Measurements from ENCODE around the gene XAB2.

The XAB2 gene

DNA sequence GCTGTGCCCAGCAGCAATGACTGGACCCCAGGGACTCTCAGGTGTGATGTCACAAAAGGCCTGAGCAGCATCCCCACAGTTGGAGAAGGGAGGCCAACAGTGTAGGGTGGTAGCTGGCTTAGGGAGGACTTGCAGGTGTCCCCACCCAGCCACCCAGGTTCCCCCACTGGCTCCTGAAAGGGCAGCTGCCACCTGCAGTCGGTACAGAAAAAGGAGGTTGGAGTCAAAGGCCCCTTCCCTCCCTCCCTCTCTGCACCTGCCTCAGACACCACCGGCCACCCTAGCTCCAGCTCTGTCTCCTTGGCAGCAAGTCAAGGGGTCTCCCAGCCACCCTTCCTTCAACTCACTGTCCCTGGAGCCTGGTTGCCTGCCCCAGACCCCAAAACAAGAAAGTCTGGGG, 4.4 kb upstream of the XAB2 start, which contains the start of gene PCP2:
PCP2 (minus strand) TSS at position 22 of the 400 bp plus-strand sequence. CDS start 262 bp downstream, outside the sequence.
- no peak for DNase-seq (ENCODE audit: low read depth in 2 of 3, low spot score in 2 of 3)

DNA sequence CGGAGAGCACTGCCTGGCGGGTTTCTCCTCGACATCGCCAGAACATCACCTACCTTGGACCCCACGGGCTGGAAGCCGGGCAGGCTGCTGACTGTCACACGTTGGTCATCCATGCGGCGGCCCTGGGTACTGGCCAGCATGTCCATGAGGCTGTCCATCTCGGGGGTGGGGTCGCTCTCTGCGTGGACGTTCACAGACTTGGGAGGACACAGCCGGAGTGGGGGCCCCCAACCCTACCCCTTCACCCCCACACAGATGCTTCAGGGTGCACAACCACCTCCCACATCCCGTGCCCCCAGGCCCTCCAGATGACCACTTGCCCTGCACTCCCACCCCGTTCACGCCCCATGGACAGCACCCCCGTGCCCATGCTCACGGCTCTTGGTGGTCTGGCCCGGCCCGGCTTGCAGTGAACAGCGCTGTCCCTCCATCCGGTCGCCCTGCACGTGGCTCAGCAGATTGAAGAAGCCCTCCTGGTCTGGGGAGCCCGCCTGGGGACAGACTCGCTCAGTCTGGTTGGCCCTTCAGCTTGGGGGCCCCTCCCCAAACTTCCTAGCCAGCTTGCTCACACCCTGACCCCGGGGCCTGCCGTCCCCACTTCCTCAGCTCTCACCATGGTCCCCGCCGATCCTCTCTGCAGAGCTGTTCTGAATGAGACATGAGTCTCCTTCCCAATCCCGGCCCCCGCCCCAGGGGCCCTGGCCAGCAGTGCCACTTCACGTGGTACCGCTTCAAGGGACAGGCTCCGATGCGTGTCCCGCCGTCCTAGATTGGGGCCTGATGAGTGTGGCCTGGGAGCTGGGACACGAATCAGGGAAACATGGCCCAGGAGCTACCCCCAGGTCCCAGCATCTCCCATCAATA, 3.2 kb upstream of the XAB2 start:
- DNase-seq (ENCODE audit: low read depth in 2 of 3, low spot score in 2 of 3) = no peak

DNA sequence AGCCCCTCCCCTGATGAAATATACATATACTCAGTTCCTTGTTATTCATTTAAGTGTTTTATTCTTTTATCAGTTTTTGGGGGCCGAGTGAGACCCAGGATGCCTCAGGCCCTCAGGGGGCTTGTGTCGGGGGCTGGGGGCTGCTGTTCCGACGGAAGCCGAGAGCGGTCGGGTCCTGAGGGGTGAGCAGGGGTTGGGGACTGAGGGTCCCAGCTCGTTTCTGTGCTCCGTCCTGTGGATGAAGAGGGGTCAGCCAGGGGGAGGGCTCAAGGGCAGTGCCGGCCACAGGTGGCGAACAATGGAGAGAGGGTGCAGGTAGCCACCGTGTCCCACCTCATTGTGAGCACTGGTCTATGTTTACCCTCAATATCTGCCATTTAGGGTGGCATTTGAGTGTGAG, 2.2 kb upstream of the XAB2 start:
- DNase-seq (ENCODE audit: low read depth in 2 of 3, low spot score in 2 of 3) = no peak

DNA sequence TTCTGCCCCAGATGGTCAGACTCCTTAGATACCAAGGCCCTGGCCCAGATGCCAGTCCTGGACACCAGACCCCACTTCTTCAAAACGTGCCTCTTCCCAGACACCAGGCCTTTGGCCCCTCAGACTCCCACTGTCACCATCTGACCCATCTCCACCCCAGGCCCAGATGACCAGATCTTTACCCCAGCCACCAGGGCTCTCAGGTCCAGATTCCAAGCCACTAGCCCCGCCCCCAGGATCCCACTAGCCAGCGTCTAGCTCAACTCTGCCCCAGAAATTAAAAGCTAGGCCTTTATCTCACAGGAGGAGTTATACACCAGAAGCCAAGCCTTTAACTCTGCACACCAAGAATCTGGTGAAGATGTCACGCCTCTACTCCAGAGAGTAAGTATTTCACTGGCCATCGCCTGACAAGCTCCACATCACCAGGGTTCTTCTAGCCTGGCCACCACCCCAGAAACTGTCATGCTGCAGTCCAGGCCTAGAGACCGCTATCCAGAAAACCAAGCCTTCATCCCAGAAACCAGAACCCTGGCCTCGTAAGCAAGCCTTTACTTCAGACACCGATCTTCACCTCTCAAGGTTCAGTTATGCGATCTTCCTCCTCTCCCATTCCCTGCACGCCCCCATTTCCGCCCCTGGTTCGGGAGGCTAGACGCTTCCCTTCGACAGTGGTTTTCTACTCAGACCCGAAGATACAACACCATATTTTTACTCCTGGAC, 595 bp downstream of the XAB2 start:
- no peak for DNase-seq (ENCODE audit: low read depth in 2 of 3, low spot score in 2 of 3)

DNA sequence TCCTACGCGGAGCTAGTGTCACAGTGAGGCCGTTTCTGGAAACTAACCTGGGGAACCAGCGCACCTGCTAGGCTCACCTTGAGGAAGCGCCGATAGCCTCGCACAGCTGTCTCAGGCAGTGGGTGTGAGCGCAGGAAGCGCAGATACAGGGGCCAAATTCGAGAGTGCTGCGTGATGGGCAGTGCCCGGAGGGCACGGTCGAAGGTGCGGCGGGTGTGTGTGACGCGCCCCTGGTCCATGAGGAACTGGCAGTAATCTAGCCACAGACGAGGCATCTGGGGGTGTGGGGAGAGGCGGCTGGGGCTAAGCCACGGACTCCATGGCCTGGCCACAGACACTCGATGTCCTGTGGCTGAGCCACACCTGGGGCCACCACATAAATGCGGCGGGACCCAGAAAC, 2.2 kb downstream of the XAB2 start:
- no peak for DNase-seq (ENCODE audit: low read depth in 2 of 3, low spot score in 2 of 3)

DNA sequence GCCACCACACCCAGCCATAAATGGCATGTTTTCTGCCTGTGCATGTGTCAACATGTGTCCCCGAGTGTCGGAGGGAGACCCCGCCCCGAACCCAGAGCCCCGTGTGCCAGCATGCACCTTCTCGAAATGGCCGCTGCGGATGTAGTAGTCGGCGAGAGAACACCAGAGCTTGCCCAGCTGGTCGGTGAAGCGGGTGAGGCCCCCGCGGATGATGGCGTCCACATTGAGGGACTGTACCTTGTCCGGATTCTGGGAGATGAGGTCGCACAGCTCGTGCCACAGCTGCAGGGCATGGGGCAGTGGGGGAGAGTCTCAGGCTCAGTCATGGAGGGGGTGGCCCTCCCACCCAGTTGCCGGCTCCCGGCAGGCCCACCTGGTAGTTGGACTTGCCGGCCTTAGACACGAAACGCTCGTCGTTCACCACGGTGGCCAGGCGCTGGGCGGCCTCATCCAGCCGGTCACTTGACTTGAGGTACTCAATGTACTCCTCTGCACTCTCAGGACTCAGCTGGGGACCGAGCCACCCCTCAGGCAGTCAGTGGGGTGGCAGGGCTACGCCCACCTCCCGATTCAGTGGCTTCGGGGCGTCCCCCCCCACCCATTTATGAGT, 3.5 kb downstream of the XAB2 start:
- no peak for DNase-seq (ENCODE audit: low read depth in 2 of 3, low spot score in 2 of 3)

DNA sequence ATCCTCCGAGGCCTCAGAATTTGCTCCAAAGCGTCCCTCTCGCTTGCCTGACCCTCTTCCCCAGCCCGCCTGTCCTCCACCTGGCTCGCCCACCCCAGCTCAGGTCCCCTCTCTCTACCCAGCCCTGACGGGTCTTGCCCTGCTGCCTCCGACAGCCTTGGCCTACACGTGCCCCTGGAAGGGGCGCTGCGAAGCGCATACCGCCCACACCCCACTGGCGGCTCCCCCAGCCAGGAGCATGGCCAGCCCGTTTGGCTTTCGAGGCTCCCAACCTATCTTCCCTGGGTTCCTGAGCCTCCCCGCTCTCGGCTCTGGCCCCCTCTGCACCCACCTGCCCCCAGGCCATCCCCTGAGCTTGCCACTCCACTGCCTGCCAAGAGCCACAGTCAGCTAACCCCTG, 4.5 kb downstream of the XAB2 start:
- DNase-seq (ENCODE audit: low read depth in 2 of 3, low spot score in 2 of 3) = no peak

DNA sequence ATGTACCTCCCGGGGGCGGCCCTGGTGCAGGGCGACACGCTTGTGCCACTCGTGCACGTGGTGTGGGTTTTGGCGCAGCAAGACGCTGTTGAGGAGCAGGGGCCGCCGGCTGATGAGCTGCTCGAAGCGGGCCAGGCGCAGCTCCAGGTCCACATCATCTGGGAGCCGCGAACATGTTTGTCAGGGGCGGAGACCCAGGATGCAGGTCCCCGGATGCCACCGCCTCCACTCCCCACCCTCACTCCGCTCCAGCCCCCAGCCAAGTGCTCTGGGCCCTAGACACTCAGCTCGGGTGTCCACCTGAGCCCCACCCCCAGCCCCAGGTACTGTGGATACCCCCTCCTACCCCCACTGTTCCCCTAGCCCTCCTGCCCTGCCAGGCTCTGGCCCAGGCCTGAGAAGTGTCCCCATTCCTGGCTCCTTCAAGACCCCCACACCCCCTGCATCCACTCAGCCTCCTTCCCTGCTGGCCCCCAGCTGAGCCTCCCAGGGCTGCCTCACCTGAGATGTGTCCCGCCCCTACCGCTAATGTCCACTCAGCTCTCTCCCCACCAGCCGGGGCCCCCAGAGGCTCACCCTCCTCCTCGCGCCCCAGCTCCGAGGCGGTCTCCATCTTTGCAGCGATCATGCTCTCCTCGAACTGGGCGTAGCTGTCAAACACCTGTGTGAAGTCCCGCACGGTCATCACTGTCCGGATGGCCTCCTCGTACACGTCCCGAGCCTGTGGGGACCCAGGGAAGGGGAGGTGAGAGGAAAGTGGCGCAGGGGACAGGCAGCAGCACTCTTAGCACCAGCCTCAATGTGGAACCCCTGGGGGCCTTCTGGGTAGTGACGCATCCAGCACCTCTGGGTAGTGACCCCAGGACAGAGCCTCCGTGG, 5.4 kb downstream of the XAB2 start:
- no peak for DNase-seq (ENCODE audit: low read depth in 2 of 3, low spot score in 2 of 3)

DNA sequence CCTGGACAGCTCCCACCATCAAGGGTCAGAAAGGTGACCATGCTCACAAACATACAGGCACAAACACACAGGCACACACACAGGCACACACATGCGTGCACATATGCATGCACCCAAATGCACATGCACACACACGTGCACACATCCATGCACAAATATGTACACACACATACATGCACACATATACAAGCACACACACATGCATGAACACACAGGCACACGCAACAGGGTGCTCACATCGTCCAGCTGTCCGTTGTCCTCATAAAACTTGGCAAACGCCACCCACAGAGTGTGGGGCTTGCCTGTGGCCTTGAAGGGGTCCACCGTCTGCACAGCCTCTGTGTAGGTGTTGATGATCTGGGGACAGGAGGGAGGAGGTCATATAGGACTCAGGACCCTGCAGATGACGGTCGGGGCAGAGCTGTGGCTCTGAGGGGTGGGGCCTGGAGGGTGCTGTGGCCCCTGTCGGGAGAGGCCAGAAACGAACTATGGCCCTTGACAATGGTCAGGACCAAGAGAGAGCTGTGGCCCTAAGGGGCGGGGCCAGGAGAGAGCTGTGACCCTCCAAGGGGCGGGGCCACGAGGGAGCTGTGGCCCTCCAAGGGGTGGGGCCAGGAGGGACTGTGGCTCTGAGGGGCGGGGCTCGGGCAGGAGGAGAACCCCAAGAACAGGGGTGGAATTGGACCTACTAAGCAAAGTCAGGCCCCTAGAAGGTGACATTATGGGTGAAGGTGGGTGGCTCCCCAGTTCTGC, 6.2 kb downstream of the XAB2 start:
- no peak for DNase-seq (ENCODE audit: low read depth in 2 of 3, low spot score in 2 of 3)

DNA sequence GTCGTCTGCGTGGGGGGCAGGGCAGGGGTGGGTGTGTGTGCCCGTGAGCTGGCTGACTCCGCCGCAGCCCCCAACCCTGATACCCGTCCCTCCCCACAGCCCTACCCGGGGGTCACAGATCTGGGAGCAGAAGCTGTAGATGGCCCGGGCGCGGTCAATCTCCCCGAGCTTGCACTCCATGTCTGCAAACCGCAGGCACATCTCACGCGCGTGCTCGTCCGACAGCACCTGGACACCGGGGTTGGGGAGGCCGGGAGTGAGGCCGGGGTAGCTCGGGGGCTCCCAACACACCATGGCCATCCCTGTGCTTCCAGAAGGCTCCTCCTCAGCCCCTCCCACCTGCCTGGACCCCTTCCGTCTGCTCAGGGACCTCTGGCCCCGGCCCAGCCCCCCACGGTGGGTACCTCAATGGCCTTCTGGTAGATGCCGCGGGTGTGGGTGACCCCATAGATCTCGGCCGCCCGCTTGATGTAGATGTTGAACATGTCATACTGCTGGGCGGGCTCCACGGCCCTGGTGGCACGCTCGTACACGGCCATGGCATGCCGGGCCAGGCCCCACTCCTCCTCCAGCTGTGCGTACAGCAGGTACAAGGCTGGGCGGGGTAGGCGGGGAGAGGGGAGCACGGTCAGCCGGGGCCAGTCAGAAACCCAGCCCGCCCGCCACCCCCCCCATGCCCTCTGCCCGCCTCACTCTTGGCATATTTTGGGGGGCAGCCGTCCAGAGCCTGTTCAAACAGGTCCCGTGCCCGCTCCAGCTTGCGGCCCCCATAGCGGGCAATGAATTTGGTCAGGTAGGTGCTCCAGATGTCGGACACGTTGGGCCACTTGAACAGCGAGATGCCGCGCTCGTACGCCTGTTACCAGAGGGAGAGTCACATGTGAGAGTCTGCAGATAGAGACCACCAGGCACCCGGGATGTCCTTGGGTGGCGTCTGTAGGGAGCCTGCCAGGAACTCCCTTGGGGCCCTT, 8.6 kb downstream of the XAB2 start:
- DNase-seq (ENCODE audit: low read depth in 2 of 3, low spot score in 2 of 3) = no peak

DNA sequence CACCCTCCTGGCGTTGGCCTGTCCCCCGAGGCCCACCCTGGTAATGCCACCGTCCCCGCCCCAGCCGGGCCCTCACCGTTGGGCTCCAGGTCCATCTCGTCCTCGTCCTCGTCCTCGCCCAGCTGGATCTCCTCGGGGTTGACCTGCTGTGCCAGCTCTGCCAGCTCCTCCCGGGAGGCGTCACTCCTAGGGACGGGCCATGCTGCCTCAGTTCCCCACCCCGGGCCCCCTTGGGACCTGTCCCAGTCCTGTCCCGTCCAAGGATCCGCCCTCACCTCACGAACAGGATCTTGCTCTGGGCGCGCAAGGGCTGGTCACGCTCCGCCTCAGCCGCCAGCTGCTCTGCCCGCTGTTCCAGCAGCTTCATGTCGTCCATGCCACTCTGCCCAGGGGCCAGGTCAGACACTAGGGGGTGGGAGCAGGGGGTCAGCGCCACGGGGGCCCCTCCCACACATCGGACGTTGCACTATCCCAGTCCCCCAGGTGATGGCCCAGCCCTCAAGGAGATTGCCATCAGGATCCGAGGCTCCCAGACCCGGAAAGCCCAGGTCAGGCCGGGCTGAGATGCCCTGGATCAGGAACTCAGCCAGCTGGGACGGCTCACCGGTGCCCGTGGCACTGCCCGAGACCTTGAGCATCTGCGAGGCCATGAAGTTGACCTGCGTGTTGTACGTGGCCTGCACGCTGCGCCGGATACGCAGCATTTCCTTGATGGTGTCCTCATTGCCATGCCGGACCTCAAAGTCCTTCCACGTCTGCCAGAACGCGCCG, 9.5 kb downstream of the XAB2 start:
- no peak for DNase-seq (ENCODE audit: low read depth in 2 of 3, low spot score in 2 of 3)

DNA sequence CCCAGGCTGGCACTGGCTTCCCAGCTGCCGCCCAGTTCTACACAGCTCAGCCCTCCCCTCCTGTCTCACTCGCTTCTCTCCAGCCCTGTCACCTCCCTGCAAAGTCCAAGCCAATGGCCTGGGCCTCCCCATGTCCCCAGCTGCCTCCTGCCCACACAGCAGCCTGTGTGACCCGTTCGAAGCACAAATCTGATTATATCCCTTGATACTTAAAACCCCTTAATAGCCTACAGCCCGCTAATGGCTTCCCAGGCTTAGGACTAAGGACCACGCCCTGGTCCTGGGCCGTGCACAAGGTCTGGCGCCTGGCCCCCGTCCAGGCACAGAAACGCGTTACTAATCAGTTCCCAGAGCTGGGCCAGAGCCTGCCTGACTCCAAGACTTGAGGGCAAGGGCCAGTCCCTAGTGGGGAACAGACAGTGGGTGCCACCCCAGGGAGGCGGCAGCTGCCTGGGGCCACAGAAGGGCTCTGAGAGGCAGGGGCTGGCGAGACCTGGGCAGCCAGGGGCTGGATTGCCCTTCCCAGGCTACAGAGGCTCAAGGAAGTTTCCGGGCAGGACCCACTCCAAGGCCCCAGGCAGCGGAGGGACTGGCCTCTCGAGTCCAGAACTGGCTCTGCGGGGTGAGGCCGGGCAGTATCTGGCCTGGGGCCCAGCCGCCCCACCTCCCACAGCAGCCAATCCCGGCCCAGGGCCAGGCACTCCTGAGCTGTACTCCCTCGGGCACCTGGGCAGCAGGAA, 10.4 kb downstream of the XAB2 start:
- DNase-seq (ENCODE audit: low read depth in 2 of 3, low spot score in 2 of 3) = no peak

DNA sequence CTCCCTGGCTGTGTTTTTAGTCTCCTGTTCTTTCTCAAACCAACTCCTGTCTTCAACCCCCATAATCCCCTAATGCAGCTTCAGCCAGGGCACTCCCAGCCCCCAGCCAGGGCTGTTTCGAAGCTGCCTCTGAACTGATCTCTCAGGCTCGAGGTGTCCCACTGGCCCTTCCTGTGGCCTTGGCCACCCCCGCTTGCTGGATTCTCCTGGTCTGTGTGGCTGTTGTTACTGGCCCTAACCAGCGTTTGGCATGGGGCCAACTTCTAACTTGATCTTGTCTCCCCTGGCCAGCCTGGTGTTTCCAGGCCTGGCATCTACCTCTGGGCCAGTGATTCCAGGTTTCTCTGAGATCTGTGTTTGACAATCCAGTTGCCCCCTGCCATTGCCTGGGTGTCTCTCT, 11.0 kb downstream of the XAB2 start:
- DNase-seq (ENCODE audit: low read depth in 2 of 3, low spot score in 2 of 3) = no peak

DNA sequence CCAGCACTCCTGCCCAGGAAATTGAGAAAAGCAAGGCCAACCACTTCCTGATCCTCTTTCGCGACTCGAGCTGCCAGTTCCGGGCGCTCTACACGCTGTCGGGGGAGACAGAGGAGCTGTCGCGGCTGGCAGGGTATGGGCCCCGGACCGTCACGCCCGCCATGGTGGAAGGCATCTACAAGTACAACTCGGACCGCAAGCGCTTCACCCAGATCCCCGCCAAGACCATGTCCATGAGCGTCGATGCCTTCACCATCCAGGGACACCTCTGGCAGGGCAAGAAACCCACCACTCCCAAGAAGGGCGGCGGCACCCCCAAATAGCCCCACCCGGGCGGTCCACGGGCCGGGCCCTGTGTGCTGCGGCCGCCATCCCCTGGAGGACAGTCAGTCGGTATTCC, 11.6 kb downstream of the XAB2 start:
- no peak for DNase-seq (ENCODE audit: low read depth in 2 of 3, low spot score in 2 of 3)

DNA sequence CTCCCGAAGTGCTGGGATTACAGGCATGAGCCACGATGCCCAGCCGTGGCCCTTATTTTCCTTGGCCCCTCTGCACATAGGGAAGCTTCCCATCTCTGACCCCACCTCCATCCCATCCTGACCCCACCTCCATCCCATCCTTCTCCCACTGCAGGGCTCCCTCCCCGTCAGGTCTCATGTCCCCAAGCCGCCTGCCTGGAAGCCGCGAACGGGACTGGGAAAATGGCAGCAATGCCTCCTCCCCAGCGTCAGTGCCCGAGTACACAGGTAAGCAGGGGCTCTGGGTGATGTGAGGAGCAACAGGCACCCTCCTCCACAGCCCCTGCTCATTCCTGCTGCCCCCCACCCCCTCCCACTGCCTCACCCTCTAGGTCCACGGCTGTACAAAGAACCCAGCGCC, 12.2 kb downstream of the XAB2 start:
- DNase-seq (ENCODE audit: low read depth in 2 of 3, low spot score in 2 of 3) = no peak

DNA sequence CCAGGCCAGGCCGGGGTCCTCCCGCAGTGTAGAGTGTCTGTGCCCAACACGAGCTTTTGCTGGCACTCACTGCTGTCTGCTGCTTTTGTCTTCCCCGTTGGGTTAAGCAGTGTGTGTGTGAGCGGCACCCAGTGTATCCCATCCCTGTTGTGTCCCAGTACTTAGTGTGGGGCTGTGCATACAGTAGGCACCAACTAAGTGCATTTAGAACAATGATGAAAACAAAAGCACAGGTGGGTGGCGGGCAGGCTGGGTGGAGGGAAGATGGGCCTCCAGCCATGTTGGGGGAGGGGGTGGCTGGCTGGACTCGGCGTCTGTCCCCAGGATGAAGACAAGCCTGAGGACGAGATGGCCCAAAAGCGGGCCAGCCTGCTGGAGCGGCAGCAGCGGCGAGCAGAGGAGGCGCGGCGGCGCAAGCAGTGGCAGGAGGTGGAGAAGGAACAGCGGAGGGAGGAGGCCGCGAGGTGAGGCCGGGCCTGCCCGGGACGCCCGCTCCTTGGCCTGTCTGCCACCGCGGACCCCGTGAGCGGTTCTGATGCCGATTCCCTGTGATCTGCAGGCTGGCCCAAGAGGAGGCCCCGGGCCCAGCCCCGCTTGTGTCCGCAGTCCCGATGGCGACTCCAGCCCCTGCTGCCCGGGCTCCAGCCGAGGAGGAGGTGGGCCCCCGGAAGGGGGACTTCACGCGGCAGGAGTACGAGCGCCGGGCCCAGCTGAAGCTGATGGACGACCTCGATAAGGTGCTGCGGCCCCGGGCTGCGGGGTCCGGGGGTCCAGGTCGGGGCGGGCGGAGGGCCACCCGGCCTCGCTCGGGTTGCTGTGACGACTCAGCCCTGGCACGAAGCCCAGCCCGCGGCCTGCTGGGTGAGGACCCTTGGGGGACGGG, 14.2 kb downstream of the XAB2 start:
- DNase-seq (ENCODE audit: low read depth in 2 of 3, low spot score in 2 of 3) = no peak
